SK-N-SH (cell line): ENCODE measurements around the gene ADGRF4. TPM values are rescaled to one million over a fixed set of nuclear protein-coding genes. Genes with fewer than 3 reads are reported as not detected.

Experiments used
- CTCF ChIA-PET: fragments of 300-600, 350-600 bp; formaldehyde crosslinking; extraction: SDS; loops from one replicate; lab custom pipeline; 2021; lab: Yijun Ruan, JAX
- POLR2A ChIA-PET: fragments of 350-600 bp; sonication (Branson Sonifier 250); formaldehyde crosslinking; extraction: SDS; loops from one replicate; lab custom pipeline; 2020; ENCODE audit warnings: antibody characterized with exemption, inconsistent platforms; lab: Yijun Ruan, JAX
- DNase-seq: peaks from one replicate; pipeline ENCODE4 v3.0.0; 2012
- H2AFZ ChIP-seq: fragments of 200-600 bp; sonication (generic); 2 replicates; pipeline ENCODE4 v1.8.1; 2016; ENCODE audit warnings: antibody characterized with exemption, mild to moderate bottlenecking, low read depth
- H3F3A ChIP-seq: fragments of 200-600 bp; sonication (generic); replicated peaks from 2 replicates; pipeline ENCODE3; 2016; ENCODE audit warnings: antibody characterized with exemption, mild to moderate bottlenecking; ENCODE audit not compliant: insufficient read depth
- H3K27ac ChIP-seq, 2 experiments: fragments of 200-500 bp in 1 of 2; fragments of 200-600 bp in 1 of 2; sonication (Bioruptor generic) in 1 of 2; sonication (generic), shearing (Covaris generic) in 1 of 2; 2 replicates each; pipeline versions ENCODE4 v1.5.1 to v1.6.1; 2014 to 2016; ENCODE audit warnings: low read depth in 2 of 2, inconsistent platforms in 1 of 2, low read length in 1 of 2, mild to moderate bottlenecking in 1 of 2, mixed read lengths in 1 of 2
- H3K27me3 ChIP-seq: fragments of 200-600 bp; sonication (generic), shearing (Covaris generic); 2 replicates; pipeline ENCODE4 v1.6.1; 2016; ENCODE audit warnings: mixed run types; ENCODE audit not compliant: insufficient read depth
- H3K36me3 ChIP-seq, 2 experiments: fragments of 200-500 bp in 1 of 2; fragments of 200-600 bp in 1 of 2; sonication (Bioruptor generic) in 1 of 2; sonication (generic) in 1 of 2; replicated peaks in 1 of 2; 2 replicates each; pipeline versions ENCODE3 to v1.5.1; 2014 to 2016; ENCODE audit warnings: low read length in 1 of 2, mild to moderate bottlenecking in 1 of 2; ENCODE audit not compliant: insufficient read depth in 2 of 2, control insufficient read depth in 1 of 2
- H3K4me1 ChIP-seq, 2 experiments: fragments of 200-500 bp in 1 of 2; fragments of 200-600 bp in 1 of 2; sonication (Bioruptor generic) in 1 of 2; sonication (generic), shearing (Covaris generic) in 1 of 2; 2 replicates each; pipeline versions ENCODE4 v1.5.1 to v1.6.1; 2014 to 2016; ENCODE audit warnings: low read depth in 1 of 2, low read length in 1 of 2, mixed run types in 1 of 2; ENCODE audit not compliant: insufficient read depth in 2 of 2, control insufficient read depth in 1 of 2
- H3K4me2 ChIP-seq: fragments of 200-600 bp; sonication (generic), shearing (Covaris generic); 2 replicates; pipeline ENCODE4 v1.6.1; 2017; ENCODE audit warnings: mixed run types
- H3K4me3 ChIP-seq, 2 experiments: fragments of 200-500 bp in 1 of 2; fragments of 200-600 bp in 1 of 2; sonication (Bioruptor generic) in 1 of 2; sonication (generic), shearing (Covaris generic) in 1 of 2; 2 replicates each; pipeline versions ENCODE4 v1.5.1 to v1.8.1; 2014 to 2016; ENCODE audit warnings: low read depth in 2 of 2, inconsistent platforms in 1 of 2, low read length in 1 of 2, mild to moderate bottlenecking in 1 of 2, mixed read lengths in 1 of 2, moderate library complexity in 1 of 2
- H3K79me2 ChIP-seq: fragments of 200-600 bp; sonication (generic); 2 replicates; pipeline ENCODE4 v1.8.1; 2017; ENCODE audit warnings: mild to moderate bottlenecking; ENCODE audit not compliant: insufficient read depth
- H3K9ac ChIP-seq: fragments of 200-600 bp; sonication (generic); 2 replicates; pipeline ENCODE4 v1.6.1; 2017; ENCODE audit warnings: mixed run types
- H3K9me2 ChIP-seq: fragments of 200-600 bp; sonication (generic); 2 replicates; pipeline ENCODE4 v1.6.1; 2017; ENCODE audit warnings: mixed run types
- H3K9me3 ChIP-seq: fragments of 200-600 bp; sonication (generic); 2 replicates; pipeline ENCODE4 v1.6.1; 2017; ENCODE audit warnings: mixed run types, mild to moderate bottlenecking, moderate library complexity
- H4K20me1 ChIP-seq: fragments of 200-600 bp; sonication (generic); 2 replicates; pipeline ENCODE4 v1.6.1; 2017; ENCODE audit warnings: mild to moderate bottlenecking, mixed run types; ENCODE audit not compliant: insufficient read depth
- CHD2 ChIP-seq: fragments of 150-350 bp; IDR thresholded peaks from 2 replicates; pipeline ENCODE4 v1.6.1; 2018; ENCODE audit warnings: low read length; ENCODE audit not compliant: partially characterized antibody
- CTCF ChIP-seq: fragments of 200-600 bp; sonication (generic); IDR thresholded peaks from 2 replicates; pipeline ENCODE4 v1.6.1; 2017; ENCODE audit warnings: antibody characterized with exemption, mild to moderate bottlenecking, moderate library complexity
- EZH2phosphoT487 ChIP-seq: fragments of 200-600 bp; sonication (generic); IDR thresholded peaks from 2 replicates; pipeline ENCODE4 v1.6.1; 2017; ENCODE audit warnings: low read depth, mixed run types, mild to moderate bottlenecking, antibody characterized with exemption, moderate library complexity, borderline replicate concordance
- FOSL2 ChIP-seq: IDR thresholded peaks from 2 replicates; pipeline ENCODE4 v1.4.0; 2012; ENCODE audit warnings: low read depth, mild to moderate bottlenecking, moderate library complexity, borderline replicate concordance
- FOXJ3 ChIP-seq: sonication (generic); formaldehyde crosslinking; IDR thresholded peaks from 2 replicates; pipeline ENCODE4 v1.5.1; 2020; ENCODE audit warnings: mild to moderate bottlenecking, missing genetic modification reagents
- FOXM1 ChIP-seq: IDR thresholded peaks from 2 replicates; pipeline ENCODE4 v1.4.0; 2012; ENCODE audit warnings: low read depth, mild to moderate bottlenecking
- IRF3 ChIP-seq: fragments of 150-350 bp; IDR thresholded peaks from 2 replicates; pipeline ENCODE4 v1.6.1; 2016; ENCODE audit warnings: mild to moderate bottlenecking, low read depth, low read length
- MEF2A ChIP-seq: IDR thresholded peaks from 2 replicates; pipeline ENCODE4 v1.4.0; 2012; ENCODE audit warnings: low read depth, borderline replicate concordance
- MXI1 ChIP-seq: IDR thresholded peaks from 2 replicates; pipeline ENCODE4 v1.6.1; 2012; ENCODE audit warnings: mild to moderate bottlenecking, low read depth, low read length, improper control_type of control experiment
- NFIC ChIP-seq: IDR thresholded peaks from 2 replicates; pipeline ENCODE4 v1.4.0; 2012; ENCODE audit warnings: borderline replicate concordance
- RCOR1 ChIP-seq: fragments of 150-350 bp; IDR thresholded peaks from 2 replicates; pipeline ENCODE4 v1.6.1; 2017; ENCODE audit warnings: antibody characterized with exemption, low read length
- RFX5 ChIP-seq: IDR thresholded peaks from 2 replicates; pipeline ENCODE4 v1.6.1; 2012; ENCODE audit warnings: mild to moderate bottlenecking, improper control_type of control experiment, low read length
- TAF1 ChIP-seq: IDR thresholded peaks from 2 replicates; pipeline ENCODE4 v1.6.1; 2012; ENCODE audit warnings: low read depth, mild to moderate bottlenecking, low read length, moderate library complexity, borderline replicate concordance
- TEAD4 ChIP-seq: IDR thresholded peaks from 2 replicates; pipeline ENCODE4 v1.4.0; 2012; ENCODE audit warnings: mild to moderate bottlenecking, borderline replicate concordance; ENCODE audit not compliant: insufficient read depth
- USF1 ChIP-seq: IDR thresholded peaks from 2 replicates; pipeline ENCODE4 v1.4.0; 2012; ENCODE audit warnings: low read depth, borderline replicate concordance
- USF2 ChIP-seq: fragments of 150-350 bp; IDR thresholded peaks from 2 replicates; pipeline ENCODE4 v1.6.1; 2017; ENCODE audit warnings: antibody characterized with exemption, low read length, low read depth, borderline replicate concordance
- YY1 ChIP-seq: IDR thresholded peaks from 2 replicates; pipeline ENCODE4 v1.4.0; 2012; ENCODE audit warnings: low read depth, mild to moderate bottlenecking
- WGBS: methylation state at CpG from one replicate; pipeline ENCODE4 v1.1.6; 2017; ENCODE audit warnings: low lambda C conversion rate; 5-methylcytosine and 5-hydroxymethylcytosine counted together
- polyA plus RNA-seq, 3 experiments: library from polyadenylated mRNA; depleted of rRNA; stranded (reverse); fragments of >200 nt; gene quantifications; 2 replicates each; pipeline ENCODE4 v1.2.3, GENCODE V29; 2012
- TF ChIP-seq, protein P1 (sequence below): IDR thresholded peaks from 2 replicates; pipeline ENCODE4 v1.4.0; 2012; ENCODE audit warnings: low read depth, borderline replicate concordance

Gene ADGRF4
- polyA plus RNA-seq, 1 of the 3 experiments (the other 2 are of a cell fraction) = not detected

GRCh38 chr6:47655719-47656595 is 42.4 kb upstream of the ADGRF4 start:
- H3K36me3 ChIP-seq = no peaks in the 10 kb centered on the region
- no peak for TF ChIP-seq CHD2
- no peak for TF ChIP-seq EZH2phosphoT487
- TF ChIP-seq YY1 = no peak
- no peak for TF ChIP-seq CTCF
- TF ChIP-seq, protein P1, sequence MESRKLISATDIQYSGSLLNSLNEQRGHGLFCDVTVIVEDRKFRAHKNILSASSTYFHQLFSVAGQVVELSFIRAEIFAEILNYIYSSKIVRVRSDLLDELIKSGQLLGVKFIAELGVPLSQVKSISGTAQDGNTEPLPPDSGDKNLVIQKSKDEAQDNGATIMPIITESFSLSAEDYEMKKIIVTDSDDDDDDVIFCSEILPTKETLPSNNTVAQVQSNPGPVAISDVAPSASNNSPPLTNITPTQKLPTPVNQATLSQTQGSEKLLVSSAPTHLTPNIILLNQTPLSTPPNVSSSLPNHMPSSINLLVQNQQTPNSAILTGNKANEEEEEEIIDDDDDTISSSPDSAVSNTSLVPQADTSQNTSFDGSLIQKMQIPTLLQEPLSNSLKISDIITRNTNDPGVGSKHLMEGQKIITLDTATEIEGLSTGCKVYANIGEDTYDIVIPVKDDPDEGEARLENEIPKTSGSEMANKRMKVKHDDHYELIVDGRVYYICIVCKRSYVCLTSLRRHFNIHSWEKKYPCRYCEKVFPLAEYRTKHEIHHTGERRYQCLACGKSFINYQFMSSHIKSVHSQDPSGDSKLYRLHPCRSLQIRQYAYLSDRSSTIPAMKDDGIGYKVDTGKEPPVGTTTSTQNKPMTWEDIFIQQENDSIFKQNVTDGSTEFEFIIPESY = no peak
- no peak for TF ChIP-seq IRF3
- TF ChIP-seq MEF2A = no peak
- TF ChIP-seq FOSL2 = no peak
- TF ChIP-seq USF1 = no peak
- no peak for TF ChIP-seq TAF1
- TF ChIP-seq MXI1 = no peak
- TF ChIP-seq USF2 = no peak
- TF ChIP-seq RFX5 = no peak
- TF ChIP-seq FOXJ3 (CRISPR knock-in tag) = no peak
- no peak for TF ChIP-seq TEAD4
- no peak for TF ChIP-seq NFIC
- no peak for TF ChIP-seq RCOR1
- no peak for TF ChIP-seq FOXM1
- TF ChIP-seq, all 33 proteins: peak for 0
- no peaks in the 10 kb centered on the region for H3K79me2 ChIP-seq
- no peak overlapping the region for H3K9ac ChIP-seq
- 6% methylated on average over 5 of the region's 7 CpGs for WGBS
- H3K27ac ChIP-seq = no peak overlapping the region
- CTCF ChIA-PET = interaction anchor here (1.3 kb wide), 1 partner anchor 22 kb away, joined by 3 read pairs; no protein-coding TSS in a partner anchor
- no peak overlapping the region for H2AFZ ChIP-seq
- H4K20me1 ChIP-seq = no peaks in the 10 kb centered on the region
- peaks cover 32% of the 10 kb centered on the region; the same call in 1 of the 2 replicates for H3K27me3 ChIP-seq
- no peaks in the 10 kb centered on the region for H3K4me1 ChIP-seq
- no peaks in the 10 kb centered on the region for H3K9me2 ChIP-seq
- DNase-seq = no peak
- no peaks in the 10 kb centered on the region for H3F3A ChIP-seq
- H3K4me2 ChIP-seq = no peak overlapping the region
- no peak overlapping the region for H3K4me3 ChIP-seq
- POLR2A ChIA-PET = no interaction called here
- H3K9me3 ChIP-seq = no peaks in the 10 kb centered on the region
